Islet precursor cell (in vitro differentiated cells): ENCODE data around the gene COX20.
"Not testable (repeated sequence)": the region's sequence is repeated elsewhere in the genome, so short reads cannot be mapped to it uniquely, and the experiment has no call there.

Experiments used
- DNase-seq: peaks from one replicate; pipeline ENCODE4 v3.0.0-alpha.2; 2018

Gene COX20

GRCh38 chr1:244835276-244836134 lies at the start of gene COX20:
Gene COX20 (plus strand): TSS chr1:244835658. CDS start chr1:244835715, 57 bp downstream.
- peak; percentile 97 for DNase-seq

GRCh38 chr1:244788493-244789275 lies 46.8 kb upstream of the COX20 start:
- no peak for DNase-seq

GRCh38 chr1:244789276-244789580 lies 46.2 kb upstream of the COX20 start:
- DNase-seq = no peak

- DNase-seq = no peak
These were observed 45.7 kb upstream of the COX20 start for GRCh38 chr1:244789731-244790130.

- DNase-seq = no peak
These were observed 44.4 kb upstream of the COX20 start for GRCh38 chr1:244791061-244791460.

GRCh38 chr1:244792188-244792850 lies 43.1 kb upstream of the COX20 start:
- no peak for DNase-seq

- no peak for DNase-seq
These were observed 41.4 kb upstream of the COX20 start for GRCh38 chr1:244794071-244794470.

- not testable (repeated sequence) for DNase-seq
These were observed 40.9 kb upstream of the COX20 start for GRCh38 chr1:244794516-244794915.

- no peak for DNase-seq
These were observed 38.6 kb upstream of the COX20 start for GRCh38 chr1:244796719-244797406.

- no peak for DNase-seq
These were observed 34.6 kb upstream of the COX20 start for GRCh38 chr1:244800821-244801220.

GRCh38 chr1:244801246-244801645 lies 34.2 kb upstream of the COX20 start:
- no peak for DNase-seq

- DNase-seq = no peak
These were observed 33.4 kb upstream of the COX20 start for GRCh38 chr1:244802041-244802440.

GRCh38 chr1:244802556-244803239 lies 32.8 kb upstream of the COX20 start:
- DNase-seq = no peak

- no peak for DNase-seq
These were observed 30.6 kb upstream of the COX20 start for GRCh38 chr1:244804841-244805240.

- DNase-seq = peak; percentile 2
These were observed 28.3 kb upstream of the COX20 start for GRCh38 chr1:244807138-244807537.

GRCh38 chr1:244810221-244810620 lies 25.2 kb upstream of the COX20 start:
- no peak for DNase-seq

GRCh38 chr1:244813327-244813726 lies 22.1 kb upstream of the COX20 start:
- no peak for DNase-seq

- no peak for DNase-seq
These were observed 19.8 kb upstream of the COX20 start for GRCh38 chr1:244815600-244816099.

- no peak for DNase-seq
These were observed 18.0 kb upstream of the COX20 start for GRCh38 chr1:244817415-244817894.

- peak; percentile 84 for DNase-seq
These were observed 15.3 kb upstream of the COX20 start for GRCh38 chr1:244820131-244820530.

- DNase-seq = peak; percentile 88
These were observed 14.3 kb upstream of the COX20 start for GRCh38 chr1:244821134-244821533.

GRCh38 chr1:244822878-244823277 lies 12.6 kb upstream of the COX20 start:
- no peak for DNase-seq
